GM18870 (cell line): ENCODE results near the gene MBOAT1.

Experiments
- ATAC-seq: cut with Tn5 transposase; IDR thresholded peaks from one replicate; pipeline ENCODE4 v1.9.1; 2021; ENCODE audit warnings: moderate library complexity; ENCODE audit not compliant: unreplicated experiment

MBOAT1 gene

DNA sequence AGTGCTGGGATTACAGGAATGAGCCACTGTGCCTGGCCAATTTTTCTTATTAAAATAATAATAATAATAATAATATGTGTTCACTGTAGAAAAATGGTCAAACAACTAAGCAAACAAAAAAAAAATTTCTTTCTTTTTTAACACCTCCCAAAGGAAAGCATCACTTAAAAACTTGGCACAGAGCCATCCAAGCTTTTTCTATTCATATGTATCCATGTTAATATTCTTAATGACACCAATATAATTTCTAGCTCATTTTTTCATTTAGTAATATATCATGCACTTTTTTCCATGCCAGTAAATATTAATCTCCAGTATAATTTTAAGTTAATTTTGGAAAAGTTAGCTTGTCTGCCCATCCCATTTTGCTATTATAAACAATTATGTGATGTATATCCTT is 101.8 kb downstream of the MBOAT1 start:
- ATAC-seq = no peak

DNA sequence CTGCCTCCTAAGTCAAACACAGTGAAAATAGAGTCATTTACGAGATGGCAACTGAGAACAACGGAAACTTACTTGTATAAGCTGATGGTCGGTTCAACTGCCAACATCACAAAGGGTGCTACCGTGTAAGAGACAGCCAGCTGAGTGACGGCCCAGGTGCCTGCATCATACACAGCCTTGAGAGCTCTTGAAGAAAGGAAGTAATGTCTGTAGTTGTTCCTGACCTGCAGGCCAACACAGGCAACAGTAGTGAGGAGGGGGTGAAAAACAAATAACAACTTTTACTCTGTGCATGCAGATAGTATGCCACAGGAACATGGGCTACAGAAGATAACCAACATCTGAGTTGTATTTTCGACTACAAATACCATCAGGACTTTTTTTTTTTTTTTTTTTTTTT is 102.7 kb downstream of the MBOAT1 start:
- ATAC-seq = no peak

DNA sequence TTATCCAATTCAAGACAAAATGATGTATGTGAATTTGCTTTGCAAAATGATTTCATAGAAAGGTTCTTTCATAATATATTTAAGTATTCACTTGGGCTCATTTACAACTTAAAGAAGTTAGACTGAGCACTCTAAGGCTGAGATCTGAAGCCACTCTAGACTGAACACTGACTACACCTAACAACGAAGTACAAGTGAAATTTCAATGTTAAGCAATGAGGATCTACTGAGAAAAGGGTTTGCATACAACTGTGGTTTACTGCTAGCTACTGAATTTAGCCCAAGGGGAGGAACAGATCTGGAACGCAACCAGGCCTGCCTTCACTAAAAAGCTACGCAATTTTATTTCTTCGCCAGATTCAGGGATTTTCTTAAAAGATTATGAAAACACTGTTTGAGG is 106.4 kb downstream of the MBOAT1 start:
- no peak for ATAC-seq

DNA sequence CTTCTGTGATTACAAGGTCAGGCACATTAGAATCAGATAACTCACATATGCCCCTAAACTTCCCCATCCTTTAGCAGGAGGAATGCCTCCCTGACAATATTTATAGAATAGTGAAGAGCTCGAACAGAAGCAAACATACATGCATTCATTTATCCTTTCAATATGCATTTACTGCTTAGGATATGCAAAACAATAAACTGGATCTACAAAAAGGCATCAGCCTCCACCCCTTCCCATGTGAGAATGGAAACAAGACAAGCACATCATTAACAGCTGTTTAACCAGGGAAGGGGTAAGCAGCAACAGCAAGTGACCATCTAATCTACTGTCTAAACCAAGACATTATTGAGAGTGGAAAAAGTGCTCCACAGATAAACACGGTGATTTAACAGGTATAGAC is 107.6 kb downstream of the MBOAT1 start:
- no peak for ATAC-seq

DNA sequence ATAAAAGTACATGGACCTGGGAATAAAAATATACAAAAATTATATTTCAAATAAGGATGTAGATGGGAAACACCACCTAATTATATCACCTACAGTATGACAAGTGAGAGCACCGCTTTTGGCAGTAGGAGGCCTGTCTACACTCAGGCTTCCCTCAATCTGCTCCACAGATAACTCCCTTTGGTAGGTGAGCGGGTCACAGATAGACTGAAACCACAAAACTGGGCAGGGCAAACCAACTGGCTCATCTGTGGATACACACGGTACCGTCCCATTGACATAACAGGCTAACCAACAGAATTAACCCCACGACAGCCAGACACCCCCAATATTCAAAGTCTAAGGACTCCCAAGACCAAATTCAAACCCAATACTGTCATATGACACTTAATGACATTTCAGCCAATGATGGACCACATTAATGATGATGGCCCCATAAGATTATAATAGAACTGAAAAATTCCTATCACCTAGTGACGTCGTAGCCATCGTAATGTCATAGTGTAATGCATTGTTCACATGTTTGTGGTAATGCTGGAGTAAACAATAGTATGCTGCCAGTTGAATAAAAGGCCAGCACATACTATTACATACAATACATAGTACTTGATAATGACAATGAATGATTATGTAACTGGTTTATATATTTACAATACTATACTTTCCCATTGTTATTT is 109.7 kb downstream of the MBOAT1 start:
- no peak for ATAC-seq

DNA sequence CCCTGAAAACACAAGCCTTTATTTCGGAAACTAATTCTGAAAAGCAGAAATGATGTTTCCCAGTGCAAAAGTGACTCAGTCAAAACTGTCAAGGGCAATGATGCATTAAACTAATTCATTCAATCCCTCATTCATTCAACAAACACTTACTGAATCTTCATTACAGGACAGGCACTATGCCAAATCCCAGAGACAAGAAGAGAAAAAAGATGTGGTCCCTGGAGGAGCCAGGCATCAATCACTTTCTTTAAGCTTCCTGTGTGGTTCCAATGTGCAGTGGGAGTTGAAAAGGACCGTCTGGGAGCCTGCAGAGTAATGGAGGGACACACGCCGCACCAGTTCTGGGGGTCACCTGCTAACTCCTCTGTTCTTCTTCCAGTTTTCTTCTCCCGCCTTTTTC is 113.1 kb downstream of the MBOAT1 start:
- ATAC-seq = no peak

DNA sequence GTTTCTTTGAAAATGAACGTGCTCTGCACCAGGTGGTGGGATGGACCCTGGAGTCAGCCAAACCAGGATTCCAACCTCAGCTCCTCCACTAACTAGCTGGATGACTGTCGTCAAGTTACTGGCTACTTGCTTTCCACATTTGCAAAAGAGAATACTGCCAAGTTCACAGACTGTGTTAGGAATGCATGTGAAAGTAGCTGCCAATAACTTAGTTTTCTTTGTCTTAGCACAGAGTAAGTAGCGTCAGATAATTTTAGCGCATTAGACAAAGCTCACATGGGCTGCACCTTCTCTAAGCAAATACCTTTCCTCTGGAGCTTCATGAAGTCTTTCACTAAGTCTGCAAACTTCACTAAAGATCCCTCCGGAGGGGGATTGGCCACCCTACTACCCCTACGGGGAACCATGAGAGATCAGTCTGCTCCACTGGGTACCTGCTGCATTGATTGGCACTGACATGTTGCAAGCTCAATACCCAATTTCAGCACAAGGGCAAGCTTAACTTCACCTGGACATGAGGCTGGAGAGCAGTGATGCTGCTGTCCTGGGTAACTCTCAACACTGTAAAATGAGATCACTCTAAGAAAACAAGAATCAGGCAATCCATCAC is 113.9 kb downstream of the MBOAT1 start:
- no peak for ATAC-seq

DNA sequence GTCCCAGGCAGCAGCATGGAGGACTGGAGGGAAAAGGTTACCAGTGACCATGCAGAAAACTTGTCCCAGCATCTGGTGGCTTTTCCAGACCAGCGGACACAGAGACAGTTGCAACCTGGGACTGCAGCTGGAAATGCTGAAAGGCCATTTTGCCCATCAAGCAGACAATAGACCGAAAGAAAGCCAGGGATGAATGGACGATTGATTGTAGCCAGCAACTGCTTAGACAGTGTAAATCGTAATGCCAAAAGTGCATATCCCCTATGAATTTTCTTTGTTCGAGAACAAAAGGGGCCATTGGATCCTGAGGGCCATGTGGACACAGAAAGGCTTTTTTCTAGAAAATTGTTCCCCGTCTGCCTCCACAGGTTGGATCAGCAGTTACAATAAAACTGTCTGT is 115.7 kb downstream of the MBOAT1 start:
- no peak for ATAC-seq

DNA sequence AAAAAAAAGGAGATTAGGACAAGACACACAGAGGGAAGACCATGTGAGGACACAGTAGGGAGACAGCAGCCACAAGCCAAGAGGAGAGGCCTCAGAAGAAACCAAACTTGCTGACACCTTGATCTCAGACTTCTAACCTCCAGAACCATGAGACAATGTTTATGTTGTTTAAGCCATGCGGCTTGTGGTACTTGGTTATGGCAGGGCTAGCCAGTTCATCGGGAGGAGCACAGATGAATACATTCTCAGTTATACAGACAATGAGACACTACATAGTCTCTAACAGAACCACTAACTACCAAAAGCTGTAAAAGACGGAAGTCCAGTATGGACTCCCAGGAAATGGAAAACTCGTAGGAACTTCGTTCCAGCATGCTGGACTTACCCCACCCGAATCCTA is 116.8 kb downstream of the MBOAT1 start:
- ATAC-seq = no peak

DNA sequence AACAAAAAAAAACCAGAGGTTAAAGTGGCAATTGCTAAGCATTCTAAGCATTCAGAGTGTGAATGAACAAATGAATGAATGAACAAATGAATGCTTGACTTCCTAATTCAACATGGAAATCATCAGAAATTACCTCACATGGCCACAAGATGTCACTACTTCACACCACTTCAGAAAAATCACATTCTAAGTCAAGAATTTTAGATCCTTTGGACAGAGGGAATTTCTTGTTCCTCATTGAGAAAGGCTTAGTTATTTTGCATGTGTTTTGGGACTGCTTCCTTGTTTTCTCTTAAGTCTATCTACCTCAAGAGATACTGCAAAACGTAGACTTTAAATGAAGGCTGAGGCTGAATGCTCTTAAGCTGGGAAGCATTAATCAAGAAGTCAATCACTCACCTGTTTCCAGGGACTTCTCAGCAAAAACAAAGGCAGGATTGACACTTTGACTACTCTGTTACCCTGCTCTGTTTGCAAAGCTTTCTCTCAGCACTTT is 120.2 kb downstream of the MBOAT1 start:
- ATAC-seq = peak; percentile 57

DNA sequence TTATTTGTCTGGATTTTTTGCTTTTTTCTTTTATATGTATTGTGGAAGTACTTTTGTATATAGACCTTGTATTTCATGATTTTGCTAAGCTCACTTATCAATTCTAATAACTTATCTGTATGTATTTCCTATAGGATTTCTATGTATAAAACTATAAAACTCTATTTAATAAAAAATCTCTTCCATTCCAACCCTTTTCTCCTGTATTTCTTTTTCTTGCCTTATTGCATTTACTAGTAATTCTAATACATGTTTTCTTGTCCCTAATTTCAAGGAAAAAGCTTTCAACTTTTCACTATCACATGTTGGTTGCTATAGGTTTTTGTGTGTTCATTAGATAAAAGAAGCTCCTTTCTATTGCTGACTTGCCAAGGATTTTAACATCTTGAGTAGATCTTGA is 125.3 kb downstream of the MBOAT1 start:
- no peak for ATAC-seq

DNA sequence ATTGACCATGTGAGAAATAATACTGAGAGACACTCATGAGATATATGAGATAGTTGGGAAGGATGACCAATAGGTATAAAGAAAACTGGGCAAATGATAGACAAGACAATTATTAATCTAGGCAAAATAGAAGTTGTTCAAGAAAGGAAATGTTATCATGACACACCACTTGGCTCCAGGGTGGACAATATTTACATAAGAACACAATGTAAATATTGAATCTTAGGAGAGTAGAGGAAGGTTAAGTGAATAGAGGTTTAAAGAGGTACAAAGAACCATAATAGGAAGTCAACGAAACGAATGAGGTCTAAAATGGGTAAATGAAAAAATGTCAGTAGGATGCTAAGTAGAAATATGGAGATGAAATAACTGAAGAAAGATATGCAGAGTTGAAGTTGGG is 126.5 kb downstream of the MBOAT1 start:
- no peak for ATAC-seq

DNA sequence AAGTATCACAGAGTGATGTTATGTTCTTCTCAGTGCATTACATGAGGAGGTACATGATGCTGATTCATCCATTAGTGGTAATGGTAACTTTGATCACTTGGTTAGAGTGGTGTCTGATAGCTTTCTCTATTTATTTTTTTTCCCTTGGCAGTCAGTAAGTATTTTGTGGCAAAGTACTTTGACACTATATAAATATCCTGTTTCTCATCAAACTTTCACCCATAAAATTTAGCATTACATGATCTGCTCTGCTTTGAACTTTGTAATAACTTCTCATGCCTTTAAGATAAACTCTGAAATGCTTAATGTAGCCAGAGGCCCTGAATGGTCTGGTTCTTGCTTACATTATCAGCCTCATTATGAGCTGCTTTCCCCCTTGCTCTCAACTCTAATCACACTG is 127.9 kb downstream of the MBOAT1 start:
- ATAC-seq = no peak

DNA sequence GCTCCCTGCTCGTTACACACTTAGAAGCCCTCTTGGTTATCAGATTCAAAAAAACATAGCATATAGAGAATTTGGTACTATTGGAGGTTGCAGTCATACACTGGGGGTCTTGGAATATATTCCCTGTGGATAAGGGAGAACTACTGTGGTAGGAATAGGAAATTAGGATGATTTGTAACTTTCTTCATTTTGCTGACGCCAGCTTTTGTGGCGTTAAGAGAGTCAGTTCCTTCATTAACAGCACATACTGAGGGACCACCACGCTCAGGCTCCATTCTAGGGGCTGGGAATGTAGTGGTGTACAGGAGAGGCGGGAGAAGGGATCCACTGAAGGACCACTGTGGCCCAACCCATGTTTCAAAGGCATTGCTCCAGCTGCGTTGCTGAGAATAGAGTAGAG is 140.3 kb downstream of the MBOAT1 start:
- ATAC-seq = no peak

DNA sequence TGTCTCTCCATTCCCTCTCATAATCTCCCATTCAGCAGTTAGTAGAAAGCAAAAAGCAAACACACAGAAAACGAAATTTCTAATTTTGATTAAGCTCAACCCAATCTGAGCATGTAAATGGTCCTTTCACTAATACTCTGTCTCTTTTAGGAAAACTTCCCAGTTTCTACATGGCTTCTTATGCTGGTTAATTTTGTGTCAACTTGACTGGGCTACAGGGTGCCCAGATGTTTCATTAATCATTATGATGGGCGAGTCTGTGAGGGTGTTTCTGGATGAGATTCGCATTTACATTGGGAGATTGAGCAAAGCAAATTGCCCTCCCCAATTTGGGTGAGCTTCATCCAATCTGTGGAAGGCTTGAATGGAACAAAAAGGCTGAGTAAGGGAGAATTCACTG is 142.2 kb downstream of the MBOAT1 start:
- ATAC-seq = no peak

DNA sequence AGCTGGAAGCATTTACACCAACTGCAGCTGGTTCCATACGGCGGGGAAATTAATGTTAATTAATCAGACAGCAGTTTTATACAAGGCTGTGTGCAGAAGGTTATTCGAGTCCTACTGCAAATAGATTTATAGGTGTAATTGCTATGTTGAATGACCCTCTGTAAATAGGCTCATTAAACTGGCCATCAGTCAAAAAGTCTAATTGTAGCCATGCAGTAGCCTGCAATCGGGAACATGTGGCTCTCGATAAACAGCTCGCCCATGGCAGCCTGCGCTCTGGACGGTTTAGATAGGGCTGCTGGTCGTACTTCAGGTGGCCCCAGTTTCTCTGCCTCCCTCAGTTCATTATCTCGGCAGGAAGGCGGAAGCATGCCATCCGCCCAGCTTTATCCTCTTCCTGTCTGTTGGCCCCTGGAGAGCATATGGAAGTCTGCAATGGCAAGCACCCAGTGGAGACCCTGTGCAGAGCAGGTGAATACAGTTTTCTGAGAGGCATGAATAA is 143.2 kb downstream of the MBOAT1 start:
- no peak for ATAC-seq

DNA sequence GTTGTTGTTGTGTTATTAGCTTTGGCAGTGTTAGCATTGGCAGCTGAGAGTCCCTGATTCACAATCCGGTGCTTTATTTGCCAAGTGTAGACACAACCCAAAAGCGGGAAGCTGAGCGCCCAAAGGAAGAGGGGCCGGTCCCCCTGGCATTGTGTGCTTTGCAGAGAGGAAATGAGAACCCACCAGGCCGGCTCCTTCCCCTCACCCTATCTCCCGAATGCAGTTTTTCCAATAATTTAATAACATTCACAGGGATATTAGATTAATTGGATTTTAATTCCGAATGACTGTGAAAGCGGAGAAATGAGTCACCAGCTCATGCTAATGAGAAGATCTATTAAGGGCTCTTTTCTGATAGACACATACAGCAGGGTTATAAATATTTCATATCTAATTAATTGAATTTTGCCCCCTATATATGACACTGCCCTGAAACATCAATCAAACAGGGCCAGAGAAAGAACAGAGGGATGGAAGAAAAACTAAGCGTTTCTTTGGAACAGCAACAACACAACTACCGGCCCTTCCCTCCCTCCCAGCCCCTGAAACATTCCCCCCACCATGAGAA is 143.8 kb downstream of the MBOAT1 start:
- ATAC-seq = no peak

DNA sequence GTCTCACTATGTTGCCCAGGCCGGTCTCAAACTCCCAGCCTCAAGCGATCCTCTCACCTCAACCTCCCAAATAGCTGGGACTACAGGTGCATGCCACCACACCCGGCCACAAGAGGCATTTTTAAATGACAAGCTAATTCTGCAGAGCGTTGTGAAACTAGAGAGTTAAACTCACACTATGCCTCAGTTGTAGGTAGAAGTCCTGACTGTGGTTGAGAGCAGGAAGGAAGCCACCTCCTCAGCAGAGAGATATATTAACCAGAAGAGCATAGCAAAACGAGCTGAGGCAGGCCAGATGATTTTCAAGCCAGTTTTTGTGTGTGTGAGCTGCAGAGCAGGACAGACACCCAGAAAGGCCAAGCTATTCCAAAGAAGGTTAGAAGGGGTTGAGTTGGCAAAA is 150.3 kb downstream of the MBOAT1 start:
- ATAC-seq = peak; percentile 87

DNA sequence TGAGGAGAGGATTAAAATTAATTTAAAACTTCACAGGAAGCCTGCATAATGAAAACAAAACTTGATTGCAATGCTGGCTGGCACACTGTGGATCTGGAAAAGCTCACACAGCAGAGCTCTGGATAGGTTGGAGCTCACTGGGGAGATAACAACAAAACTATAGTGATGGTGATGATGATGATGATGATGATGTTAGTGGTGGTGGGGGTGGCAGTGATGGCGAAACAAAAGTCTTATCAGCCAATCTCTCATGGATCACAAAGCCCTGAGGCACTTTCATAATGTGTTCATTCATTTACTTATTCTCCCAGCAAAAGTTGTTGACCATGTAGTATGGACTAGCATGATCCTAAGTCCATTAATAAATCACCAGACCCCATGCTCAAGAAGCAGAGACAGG is 152.0 kb downstream of the MBOAT1 start:
- ATAC-seq = no peak

DNA sequence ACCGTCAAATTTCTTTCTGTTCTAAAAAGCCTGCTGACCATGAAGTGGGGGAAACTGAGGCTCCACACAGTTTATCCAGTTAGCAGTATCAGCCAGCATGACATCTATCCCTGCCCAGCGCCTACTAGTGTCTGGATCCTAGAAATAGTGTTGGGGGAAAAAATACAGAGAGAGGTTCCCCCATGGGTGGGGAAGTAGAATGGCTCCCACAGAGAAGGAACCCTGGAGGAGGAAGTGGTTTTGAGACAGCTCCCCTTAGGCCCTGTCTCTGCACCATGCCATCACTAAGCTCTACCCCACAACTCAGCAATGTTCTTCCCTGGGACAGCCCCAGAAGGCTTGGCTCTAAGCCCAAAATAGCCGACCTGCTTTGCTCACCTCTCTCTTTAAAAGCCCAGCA is 153.4 kb downstream of the MBOAT1 start:
- no peak for ATAC-seq

DNA sequence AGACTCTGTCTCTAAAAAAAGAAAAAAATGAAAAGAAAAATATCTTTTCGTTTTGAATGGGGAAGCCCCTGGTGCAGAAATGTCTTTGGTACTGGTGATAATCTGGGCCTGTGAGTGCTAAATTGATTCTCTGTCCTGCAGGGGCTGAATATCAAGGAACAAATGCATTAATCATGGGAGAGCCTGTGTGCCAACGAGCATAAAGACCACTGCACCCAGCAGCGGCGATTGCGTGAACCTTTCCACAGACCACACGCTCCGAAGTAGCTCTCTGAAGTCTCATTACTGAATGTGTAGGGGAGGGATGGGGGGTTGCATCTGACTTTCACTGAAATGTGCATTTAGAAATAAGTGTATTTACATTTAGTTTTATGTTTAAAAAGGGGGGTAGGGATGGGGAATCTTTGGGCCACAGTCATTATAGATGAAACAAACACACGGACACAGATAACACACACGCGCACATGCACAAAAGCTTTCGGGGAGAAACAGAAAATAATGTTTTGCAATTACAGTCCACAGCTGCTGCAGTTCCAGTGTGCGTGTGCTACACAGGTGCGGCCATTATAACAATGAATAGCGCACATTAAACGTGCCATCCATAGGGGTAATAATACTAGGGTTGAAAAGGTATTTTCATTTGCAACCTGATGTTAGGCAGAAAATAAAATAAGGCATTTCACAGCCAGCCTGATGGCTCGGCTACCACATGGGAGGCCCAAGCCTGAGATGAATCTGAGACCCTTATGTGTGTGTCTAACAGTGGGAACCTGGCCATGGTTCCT is 154.0 kb downstream of the MBOAT1 start:
- ATAC-seq = no peak
